ENCODE results near the gene NAIF1.

DNA sequence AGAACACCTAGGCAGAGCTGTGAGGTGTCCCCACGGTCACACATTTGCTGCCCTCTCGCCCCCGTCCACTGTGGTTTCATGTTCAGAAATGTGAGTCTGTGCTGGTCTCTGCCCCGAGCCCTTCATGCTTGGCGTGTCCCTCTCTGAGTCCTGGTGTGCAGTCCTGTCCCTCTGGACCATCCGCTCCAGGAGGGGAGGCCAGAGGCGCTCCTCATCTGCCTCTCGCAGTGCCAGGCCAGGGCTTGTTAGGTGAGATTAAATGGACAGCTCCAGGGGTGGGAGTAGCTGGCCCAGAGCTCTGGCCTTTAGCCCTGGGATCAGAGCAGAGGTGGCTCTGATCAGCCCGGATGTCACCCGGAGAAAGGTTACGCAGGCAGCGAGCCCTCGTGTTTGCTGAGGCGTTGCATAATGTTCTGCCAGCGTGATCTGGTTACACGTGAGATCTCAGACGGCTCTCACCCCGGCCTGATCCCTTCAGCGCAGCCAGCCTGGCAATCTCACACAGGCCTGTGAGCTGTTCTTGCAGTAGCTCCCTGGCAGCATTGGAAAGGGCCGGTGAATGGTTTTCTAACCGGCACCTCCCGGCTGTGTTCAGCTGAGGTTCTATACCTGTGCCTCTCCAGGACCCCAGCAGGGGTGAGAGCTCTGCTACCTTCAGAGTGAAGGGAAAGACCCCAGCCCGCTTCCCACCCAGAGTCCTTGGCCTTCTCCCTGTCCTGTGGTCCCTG is 35.9 kb upstream of the NAIF1 start:
- peak; percentile 12 for TF ChIP-seq POLR2A (IDR thresholded peaks at IDR 0.05)
- TF ChIP-seq, protein P1, sequence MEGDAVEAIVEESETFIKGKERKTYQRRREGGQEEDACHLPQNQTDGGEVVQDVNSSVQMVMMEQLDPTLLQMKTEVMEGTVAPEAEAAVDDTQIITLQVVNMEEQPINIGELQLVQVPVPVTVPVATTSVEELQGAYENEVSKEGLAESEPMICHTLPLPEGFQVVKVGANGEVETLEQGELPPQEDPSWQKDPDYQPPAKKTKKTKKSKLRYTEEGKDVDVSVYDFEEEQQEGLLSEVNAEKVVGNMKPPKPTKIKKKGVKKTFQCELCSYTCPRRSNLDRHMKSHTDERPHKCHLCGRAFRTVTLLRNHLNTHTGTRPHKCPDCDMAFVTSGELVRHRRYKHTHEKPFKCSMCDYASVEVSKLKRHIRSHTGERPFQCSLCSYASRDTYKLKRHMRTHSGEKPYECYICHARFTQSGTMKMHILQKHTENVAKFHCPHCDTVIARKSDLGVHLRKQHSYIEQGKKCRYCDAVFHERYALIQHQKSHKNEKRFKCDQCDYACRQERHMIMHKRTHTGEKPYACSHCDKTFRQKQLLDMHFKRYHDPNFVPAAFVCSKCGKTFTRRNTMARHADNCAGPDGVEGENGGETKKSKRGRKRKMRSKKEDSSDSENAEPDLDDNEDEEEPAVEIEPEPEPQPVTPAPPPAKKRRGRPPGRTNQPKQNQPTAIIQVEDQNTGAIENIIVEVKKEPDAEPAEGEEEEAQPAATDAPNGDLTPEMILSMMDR (IDR thresholded peaks at IDR 0.05), result no peak

All from transverse colon (tissue), 3 donors.